Activated CD8-positive, alpha-beta memory T cell treated with anti-CD3 and anti-CD28 coated beads, Interleukin-2, amount 50 U/mL, for 24 hours (primary cell): ENCODE measurements around the gene ABCD4.

ENCODE experiments used
- DNase-seq: peaks from one replicate; pipeline ENCODE4 v3.0.0-alpha.2; 2020; ENCODE audit errors: extremely low read depth

ABCD4 gene

GRCh38 chr14:74259513-74259912 lies 43.2 kb downstream of the ABCD4 start:
- no peak for DNase-seq

DNA sequence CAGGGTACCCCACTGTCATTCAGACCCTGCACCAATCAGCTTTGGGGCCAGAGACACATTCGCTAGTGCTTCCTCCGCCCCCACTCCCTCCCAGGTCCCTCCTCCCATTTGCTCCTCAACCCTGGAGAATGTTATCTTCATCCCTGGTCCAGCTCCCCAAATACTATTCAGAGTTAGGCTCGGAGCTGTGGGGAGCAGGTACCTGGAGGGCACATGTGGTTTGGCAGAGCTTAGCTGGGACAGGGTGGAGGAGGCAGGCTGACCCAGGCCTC lies 44.0 kb downstream of the ABCD4 start:
- DNase-seq, result no peak

GRCh38 chr14:74257941-74258763 lies 44.6 kb downstream of the ABCD4 start:
- no peak for DNase-seq

- no peak for DNase-seq
These were observed 45.4 kb downstream of the ABCD4 start for GRCh38 chr14:74257078-74257940.

DNA sequence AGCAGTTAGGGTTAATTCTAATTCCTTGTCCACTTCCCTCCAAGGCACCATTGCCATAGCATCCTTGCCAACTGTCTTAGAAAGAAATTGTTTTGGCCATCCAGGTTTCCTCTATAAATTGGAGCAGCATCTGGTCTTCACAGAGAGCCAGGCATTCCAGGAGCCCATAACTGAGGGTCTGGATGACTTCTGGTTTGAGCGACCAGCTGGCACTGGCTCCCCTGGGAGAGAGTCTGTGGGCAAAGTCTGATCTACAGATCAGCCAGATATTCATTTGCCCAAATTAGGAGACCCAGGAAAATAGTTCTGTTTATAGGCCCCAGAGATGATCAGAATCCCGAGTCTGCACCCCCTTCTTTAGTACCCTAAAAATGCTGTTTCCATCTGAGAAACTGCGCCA lies 47.5 kb downstream of the ABCD4 start:
- no peak for DNase-seq

GRCh38 chr14:74249433-74250375 lies 53.0 kb downstream of the ABCD4 start:
- no peak for DNase-seq

- no peak for DNase-seq
These were observed 54.7 kb downstream of the ABCD4 start for GRCh38 chr14:74248017-74248416.

- no peak for DNase-seq
These were observed 56.2 kb downstream of the ABCD4 start for GRCh38 chr14:74246542-74246941.

GRCh38 chr14:74245292-74245691 lies 57.4 kb downstream of the ABCD4 start:
- DNase-seq, result no peak

DNA sequence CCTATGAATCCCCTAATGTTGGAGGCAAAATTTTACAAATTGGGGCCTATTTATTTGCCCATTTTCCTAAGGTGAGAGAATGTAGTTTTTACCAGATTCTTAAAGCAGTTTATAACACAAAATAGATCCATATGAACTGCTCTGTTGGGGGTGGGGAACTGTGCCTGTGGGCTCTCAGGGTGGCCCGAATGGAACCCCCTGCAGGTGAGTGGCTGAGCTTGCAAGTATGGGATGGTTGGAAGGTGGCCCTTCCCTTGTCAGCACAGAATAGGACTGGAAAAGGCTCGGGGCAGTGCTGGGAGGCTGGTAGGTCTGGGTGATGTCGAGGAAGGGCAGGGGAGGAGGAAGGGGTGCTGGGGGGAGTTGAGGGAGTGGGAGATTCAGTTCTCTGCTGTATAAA lies 58.6 kb downstream of the ABCD4 start:
- DNase-seq, result no peak

GRCh38 chr14:74243051-74243450 lies 59.7 kb downstream of the ABCD4 start:
- DNase-seq, result no peak

DNA sequence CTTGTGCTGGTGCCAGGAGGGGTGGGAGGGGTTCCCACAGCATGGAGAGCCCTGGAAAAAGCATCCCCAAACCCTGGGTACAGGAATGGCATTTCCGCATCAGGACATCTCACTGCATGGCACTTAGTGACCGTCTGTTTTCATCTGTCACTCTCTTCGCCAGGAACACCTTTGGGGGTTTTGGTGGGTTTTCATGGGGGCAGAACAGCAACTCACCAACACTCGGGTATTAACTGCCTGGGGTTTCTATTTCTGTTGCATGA lies 60.0 kb downstream of the ABCD4 start:
- DNase-seq, result no peak

GRCh38 chr14:74242021-74242779 lies 60.5 kb downstream of the ABCD4 start:
- DNase-seq, result no peak

GRCh38 chr14:74241652-74242017 lies 61.1 kb downstream of the ABCD4 start:
- no peak for DNase-seq

GRCh38 chr14:74240794-74241651 lies 61.7 kb downstream of the ABCD4 start:
- no peak for DNase-seq

DNA sequence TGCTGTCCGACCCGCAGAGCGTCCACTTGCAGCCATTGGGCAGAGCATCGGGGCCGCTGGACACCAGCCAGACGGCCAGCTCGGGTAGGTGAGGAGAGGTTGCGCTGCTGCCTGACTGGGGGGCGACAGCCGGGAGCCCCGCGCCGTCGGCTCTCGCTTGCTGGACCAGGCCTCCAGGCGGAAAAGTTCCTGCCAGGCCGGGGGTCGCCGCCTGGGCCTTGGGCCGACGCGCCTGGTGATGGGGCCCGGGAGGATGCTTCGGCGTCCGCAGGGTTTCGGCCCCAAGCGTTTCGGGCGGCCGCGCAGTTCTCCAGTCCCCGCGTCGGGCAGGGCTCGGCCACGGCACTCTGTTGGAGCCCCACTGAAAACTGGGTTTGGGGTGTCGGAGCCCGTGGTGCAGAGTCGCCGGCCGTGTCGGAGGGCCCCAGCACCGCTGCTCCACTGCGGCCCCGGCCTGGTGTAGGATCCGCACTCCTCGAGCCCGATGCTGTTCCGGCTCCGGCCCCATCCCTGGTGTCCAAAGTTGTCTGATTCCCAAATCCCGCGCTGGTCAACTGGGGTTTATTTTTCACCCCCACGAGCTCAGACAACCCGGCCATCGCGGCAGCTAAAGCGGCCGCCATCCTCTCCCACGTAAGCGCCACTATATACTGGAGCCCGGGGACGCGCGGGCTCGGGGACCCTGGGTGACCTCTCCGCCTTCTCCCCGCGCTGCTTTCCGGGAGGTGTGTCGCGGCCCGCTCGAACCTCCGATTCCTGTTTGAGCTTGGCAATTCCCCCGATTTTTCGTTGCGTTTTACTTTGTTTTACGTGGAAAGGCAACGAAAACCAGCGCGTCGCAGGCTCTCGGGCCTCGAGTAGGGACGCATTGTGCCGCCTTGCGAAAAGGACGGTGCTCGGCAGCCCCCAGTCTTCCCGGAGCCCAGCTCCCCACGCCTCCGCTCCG lies 62.6 kb downstream of the ABCD4 start:
- no peak for DNase-seq

- DNase-seq, result no peak
These were observed 63.5 kb downstream of the ABCD4 start, which contains the start of gene VSX2 for GRCh38 chr14:74238974-74239847. VSX2 (plus strand) TSS chr14:74239449; CDS start chr14:74239562, 113 bp downstream.

- no peak for DNase-seq
These were observed 65.3 kb downstream of the ABCD4 start for GRCh38 chr14:74237441-74237840.
